GM18508 (cell line): ENCODE data around the gene GABARAP.

ENCODE experiments used
- ATAC-seq: cut with Tn5 transposase; IDR thresholded peaks from one replicate; pipeline ENCODE4 v1.9.1; 2021; ENCODE audit warnings: moderate number of reproducible peaks; ENCODE audit not compliant: insufficient read depth, unreplicated experiment

GABARAP gene

GRCh38 chr17:7223375-7223774 lies 18.9 kb downstream of the GABARAP start:
- ATAC-seq: no peak

GRCh38 chr17:7222972-7223292 lies 19.3 kb downstream of the GABARAP start:
- no peak for ATAC-seq

- no peak for ATAC-seq
Observed at GRCh38 chr17:7222093-7222971, 19.9 kb downstream of the GABARAP start.

DNA sequence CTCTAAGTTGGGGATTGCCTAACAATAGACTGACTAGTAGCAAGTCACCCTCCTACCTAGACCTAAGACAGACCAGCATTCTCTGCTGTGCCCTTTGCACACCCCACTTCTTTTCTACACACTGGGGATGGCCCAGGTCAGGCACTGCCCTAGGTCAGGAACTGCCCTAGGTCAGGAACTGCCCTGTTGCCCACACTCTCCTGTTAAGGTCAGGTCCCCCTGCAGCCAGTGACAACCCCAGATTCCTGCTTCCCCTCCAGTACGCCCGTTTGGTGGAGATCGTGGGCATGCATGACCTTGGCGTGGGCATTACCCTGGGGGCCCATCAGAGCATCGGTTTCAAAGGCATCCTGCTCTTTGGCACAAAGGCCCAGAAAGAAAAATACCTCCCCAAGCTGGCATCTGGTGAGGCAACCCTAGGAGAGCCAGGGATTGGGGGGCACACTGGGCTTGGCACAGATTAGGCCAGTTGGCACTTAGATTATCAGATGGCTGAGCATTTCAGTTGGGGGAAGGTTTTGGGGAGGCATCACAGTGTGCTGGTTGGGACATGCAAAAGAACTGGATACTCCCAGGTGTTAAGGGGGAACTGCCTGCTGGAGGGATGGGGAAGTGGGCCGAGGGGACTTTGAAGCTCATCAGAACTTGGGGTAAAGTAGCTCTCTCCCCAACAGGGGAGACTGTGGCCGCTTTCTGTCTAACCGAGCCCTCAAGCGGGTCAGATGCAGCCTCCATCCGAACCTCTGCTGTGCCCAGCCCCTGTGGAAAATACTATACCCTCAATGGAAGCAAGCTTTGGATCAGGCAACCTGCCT lies 20.8 kb downstream of the GABARAP start:
- ATAC-seq: no peak

GRCh38 chr17:7220593-7221277 lies 21.5 kb downstream of the GABARAP start:
- ATAC-seq: no peak

DNA sequence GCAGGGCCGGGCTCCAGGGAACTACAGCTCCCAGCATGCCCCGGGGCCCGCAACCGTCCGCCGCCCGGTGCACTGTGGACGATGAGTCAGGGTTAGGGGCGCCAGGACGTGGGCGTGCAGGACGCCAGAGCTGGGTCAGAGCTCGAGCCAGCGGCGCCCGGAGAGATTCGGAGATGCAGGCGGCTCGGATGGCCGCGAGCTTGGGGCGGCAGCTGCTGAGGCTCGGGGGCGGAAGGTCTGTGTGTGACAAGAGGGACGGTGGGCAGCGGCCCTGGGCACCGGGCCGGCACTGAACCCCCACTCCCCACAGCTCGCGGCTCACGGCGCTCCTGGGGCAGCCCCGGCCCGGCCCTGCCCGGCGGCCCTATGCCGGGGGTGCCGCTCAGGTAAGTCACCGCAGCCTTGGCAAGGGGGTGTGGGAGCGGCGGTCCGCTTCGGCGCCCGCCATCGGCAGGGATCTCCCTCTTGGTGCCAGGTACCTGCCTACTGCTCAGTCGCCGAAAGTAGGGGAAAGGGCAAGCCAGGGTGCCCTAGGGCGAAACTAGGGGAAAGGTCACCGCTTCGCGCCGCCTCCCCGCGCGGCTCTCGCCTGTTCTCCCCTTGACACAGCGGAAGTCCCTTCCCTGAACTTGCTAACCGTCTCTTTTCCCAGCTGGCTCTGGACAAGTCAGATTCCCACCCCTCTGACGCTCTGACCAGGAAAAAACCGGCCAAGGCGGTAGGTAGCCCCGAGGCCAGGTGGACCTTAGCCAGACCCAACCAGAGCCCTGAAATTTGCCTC lies 22.2 kb downstream of the GABARAP start, which contains the start of the genes ACADVL and DLG4:
ACADVL (plus strand) TSS at position 127 of the 781 bp plus-strand sequence; CDS start at position 174, 47 bp downstream.
DLG4 (minus strand) TSS at position 25 of the 781 bp plus-strand sequence.
- ATAC-seq: no peak

- no peak for ATAC-seq
Observed at GRCh38 chr17:7219229-7219811, 22.9 kb downstream of the GABARAP start.

GRCh38 chr17:7218758-7219157 lies 23.5 kb downstream of the GABARAP start:
- no peak for ATAC-seq

DNA sequence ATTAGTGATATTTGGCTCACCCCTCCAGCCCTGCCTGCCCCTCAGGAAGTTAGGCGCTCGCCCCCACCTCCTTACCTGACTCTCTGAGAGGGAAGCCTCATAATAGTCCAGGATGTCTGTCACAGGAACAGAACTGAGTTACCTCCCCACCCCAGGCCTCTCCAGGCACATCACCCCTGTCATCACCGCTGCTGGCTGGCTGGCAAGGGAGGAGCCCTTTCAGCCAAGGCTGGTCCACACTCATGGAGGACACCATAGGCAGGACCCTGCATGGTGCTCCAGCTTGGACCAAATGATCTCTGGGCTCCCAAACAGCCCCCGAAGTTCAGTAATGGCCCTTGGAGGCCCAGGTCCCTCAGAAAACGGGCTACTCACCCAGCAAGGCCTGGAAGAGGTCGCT lies 24.1 kb downstream of the GABARAP start:
- ATAC-seq: no peak

DNA sequence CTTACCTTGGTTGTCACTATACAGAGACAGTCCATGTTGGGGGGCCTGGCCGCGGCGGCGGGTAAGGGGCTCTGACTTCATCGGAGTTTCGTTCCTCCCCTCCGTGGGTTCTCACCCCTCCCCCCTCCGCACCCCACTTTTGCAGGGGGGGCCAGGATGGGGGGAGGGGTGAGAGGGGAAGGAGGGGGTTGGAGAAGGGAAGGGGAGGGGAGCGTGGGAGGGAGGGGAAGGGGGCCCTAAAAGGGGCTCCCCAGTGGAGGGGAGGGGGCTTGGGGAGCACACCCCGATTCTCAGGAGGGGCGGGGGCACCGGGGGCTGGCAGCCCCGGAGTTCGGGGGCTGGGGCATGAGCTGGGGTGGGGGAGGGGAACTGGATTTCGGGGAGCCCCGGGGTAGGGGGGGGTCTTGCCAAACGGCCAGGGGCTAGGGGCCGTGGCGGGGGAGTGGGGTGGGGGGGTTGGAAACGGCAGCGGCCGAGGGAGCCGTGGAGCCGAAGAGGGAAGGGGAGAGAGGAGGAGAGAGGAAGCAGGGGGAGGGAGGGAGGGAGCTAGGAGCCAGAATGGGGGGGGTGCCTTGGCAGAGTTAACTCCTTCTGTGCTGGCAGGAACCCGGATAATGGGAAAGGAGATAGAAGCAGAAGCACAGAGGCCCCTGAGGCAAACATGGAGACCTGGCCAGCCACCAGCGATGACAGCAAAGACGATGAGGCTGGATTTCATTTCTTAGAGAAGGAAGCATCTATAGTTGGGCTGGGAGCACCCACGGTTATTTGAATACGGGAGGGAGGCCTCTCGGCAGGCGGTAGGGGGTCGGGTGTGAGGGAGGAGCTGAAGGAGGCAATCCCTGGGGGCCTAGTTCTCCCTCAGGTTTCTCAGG lies 24.9 kb downstream of the GABARAP start:
- ATAC-seq: no peak

DNA sequence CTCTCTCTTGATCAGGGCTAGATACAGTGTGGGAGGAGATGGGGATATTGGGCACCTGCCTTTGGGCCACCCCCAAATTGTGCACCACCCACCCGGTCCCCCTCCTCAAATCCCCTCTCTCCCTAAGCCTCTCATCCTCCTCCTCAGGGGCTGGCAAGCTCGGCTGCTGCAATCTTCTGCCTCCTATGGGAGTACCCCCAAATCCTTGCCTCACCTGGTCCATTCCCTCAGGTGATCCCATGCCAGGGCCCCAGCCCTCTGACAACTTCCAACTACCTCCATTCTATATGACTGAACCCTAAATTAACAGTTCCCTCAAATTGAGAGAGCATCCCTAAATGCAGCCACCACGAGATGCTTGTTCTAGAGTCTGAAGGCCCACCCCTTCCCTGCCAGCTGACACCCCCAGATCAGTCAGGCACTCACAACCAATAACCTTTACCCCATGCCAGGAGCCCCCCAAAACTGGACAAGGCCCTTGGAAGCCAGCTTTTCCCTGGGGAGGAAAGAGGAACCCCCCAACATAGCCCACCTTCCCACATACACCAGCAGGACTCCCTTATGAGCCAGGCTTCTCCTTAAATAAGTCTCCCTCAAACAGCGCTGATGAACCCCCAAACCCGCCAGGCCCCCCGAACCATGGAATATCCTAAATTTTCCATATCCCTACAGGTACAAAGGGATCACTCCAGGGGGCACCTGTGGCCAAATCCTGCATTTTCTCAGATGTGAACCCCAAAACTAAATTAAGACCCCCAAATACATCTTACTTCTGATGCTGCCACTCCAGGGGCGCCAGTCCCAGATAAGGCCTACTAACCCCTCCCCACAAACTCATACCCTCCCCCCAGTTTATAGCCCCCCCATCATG lies 25.8 kb downstream of the GABARAP start:
- no peak for ATAC-seq

GRCh38 chr17:7215652-7216180 lies 26.5 kb downstream of the GABARAP start:
- ATAC-seq: no peak

GRCh38 chr17:7215136-7215638 lies 27.1 kb downstream of the GABARAP start:
- no peak for ATAC-seq

DNA sequence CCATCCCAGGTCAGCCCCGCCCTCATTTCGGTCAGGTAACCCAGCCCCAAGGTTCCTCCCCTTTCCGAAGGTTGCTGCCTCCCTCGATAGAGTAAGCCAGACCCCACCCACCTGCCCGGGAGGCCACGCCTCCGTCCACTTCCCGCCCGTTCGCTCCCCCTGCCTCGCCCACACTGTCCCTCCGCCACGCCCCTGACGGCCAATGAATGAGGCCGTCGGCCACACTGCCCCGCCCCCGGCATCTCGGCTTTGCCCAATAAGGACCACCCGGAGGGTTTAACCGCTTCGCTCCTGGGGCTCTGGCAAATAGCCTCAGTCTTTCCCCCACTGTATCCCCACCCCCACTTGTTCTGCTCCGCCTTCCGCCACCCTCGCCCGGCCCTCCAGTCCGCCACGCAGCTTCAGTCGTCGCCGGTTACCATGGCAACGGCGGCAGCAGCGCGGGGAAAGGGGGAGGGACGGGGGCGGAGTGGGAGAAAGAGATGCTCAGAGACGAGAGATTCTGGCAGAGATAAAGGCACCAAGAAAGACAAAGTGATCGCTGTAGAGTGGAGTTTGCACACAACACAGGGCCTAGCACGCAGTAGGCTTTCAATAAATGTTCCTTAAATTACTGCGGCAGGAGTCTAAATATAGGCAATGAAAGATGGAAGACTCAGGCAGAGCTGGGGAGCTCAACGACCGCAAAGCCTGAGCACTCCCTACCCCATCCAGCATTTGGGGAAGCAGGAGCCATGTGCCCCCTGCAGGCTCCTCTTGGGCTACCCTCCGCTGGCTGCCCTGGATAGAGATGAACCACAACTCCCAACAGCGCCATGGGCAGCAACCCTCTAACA lies 27.7 kb downstream of the GABARAP start:
- ATAC-seq: peak; percentile 45

DNA sequence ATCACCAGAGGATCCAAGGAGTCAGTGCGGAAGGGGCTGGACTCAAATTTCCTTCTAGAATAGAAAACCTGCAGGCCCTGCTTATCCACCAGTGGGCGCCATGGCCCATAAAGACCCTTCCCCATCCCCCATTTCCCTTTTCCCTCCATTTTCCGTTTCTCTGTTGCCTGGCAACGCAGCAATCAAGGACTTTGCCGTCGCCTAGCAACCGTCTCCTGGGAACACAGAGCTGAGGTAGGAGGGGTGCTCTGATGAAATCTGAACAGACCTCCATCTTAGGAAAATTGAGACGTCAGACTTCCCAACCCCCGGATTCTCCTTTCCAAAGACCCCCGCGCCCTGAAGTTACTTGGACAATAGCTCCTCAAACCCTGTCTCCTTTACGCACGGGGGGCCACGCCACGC lies 28.4 kb downstream of the GABARAP start:
- ATAC-seq: no peak

DNA sequence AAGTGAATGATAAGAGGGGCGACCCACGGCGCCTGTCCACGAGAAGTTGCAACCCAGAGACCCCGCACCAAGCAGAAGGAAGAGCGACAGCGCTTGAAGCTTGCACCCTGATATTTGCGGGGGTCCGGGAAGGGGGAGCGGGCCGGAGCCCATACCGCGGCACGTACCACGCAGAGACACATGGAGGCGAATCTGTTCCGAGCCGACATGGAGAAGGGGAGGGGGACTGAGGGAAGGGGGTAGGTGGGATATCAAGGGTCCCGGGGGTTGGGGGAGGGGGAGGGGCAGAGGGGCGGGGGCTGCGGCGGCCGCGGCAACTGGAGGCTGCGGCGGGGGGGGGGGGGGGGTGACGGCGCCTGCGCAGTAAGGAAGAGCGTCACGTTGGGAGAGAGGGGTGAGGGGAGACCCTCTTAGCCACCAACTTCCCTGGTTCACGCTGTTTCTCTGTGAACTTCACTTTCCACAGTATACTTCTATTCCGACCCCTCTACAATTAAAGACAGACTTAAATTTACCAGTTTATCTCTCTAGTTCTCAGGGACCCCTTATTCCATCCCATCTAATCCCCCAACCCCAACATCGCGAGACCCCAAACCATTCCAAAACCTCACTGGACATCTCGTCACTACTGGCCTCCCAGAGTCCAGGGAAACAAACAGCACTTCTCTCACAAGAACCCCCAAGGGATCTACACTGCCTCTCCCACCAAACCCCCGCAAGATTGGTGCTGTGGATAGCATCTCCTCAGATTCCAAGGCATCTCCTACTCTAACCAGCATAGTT lies 30.6 kb downstream of the GABARAP start:
- no peak for ATAC-seq
